IPS-20b (cell line): ENCODE data around the gene ARHGAP42.

Source experiments
- H3K27ac ChIP-seq: one replicate; pipeline ENCODE4 v1.5.1; 2013; ENCODE audit warnings: low read length
- H3K27me3 ChIP-seq: 2 replicates; pipeline ENCODE4 v1.6.1; 2013; ENCODE audit warnings: mild to moderate bottlenecking, low read length, inconsistent platforms; ENCODE audit not compliant: insufficient read depth
- H3K36me3 ChIP-seq: 2 replicates; pipeline ENCODE4 v1.6.1; 2013; ENCODE audit warnings: low read depth, mild to moderate bottlenecking, inconsistent platforms, low read length, moderate library complexity; ENCODE audit not compliant: insufficient read depth
- H3K4me1 ChIP-seq: 2 replicates; pipeline ENCODE4 v1.6.1; 2013; ENCODE audit warnings: mild to moderate bottlenecking, control low read depth, inconsistent platforms, low read length, moderate library complexity; ENCODE audit not compliant: insufficient read depth
- H3K4me3 ChIP-seq: 2 replicates; pipeline ENCODE4 v1.5.1; 2013; ENCODE audit warnings: mild to moderate bottlenecking, low read length, inconsistent platforms
- H3K9ac ChIP-seq: 2 replicates; pipeline ENCODE4 v1.6.1; 2013; ENCODE audit warnings: low read depth, mild to moderate bottlenecking, inconsistent platforms, low read length, moderate library complexity
- H3K9me3 ChIP-seq: 2 replicates; pipeline ENCODE4 v1.6.1; 2013; ENCODE audit warnings: mild to moderate bottlenecking, low read depth, low read length, inconsistent platforms; ENCODE audit not compliant: insufficient read depth

The ARHGAP42 gene

GRCh38 chr11:100932474-100933100 lies 245.5 kb downstream of the ARHGAP42 start:
- Histone ChIP-seq H3K9me3 (no peaks in the 10 kb centered on the region), H3K36me3 (peaks cover 11% of the 10 kb centered on the region; the same call in 1 of the 2 replicates), H3K4me1 (no peaks in the 10 kb centered on the region), H3K27ac (no peak overlapping the region), H3K4me3 (no peak overlapping the region), H3K9ac (no peak overlapping the region), H3K27me3 (no peaks in the 10 kb centered on the region)

- peaks cover 11% of the 10 kb centered on the region; the same call in 1 of the 2 replicates for H3K36me3 ChIP-seq
- no peaks in the 10 kb centered on the region for H3K27me3 ChIP-seq
- H3K9me3 ChIP-seq = no peaks in the 10 kb centered on the region
- H3K4me1 ChIP-seq = no peaks in the 10 kb centered on the region
- H3K9ac ChIP-seq = no peak overlapping the region
- H3K27ac ChIP-seq = no peak overlapping the region
- H3K4me3 ChIP-seq = no peak overlapping the region
These were observed 249.7 kb downstream of the ARHGAP42 start for GRCh38 chr11:100936781-100937180.

GRCh38 chr11:100939571-100939970 lies 252.5 kb downstream of the ARHGAP42 start:
- H3K36me3 ChIP-seq = peaks cover 17% of the 10 kb centered on the region; the same call in 1 of the 2 replicates
- no peaks in the 10 kb centered on the region for H3K9me3 ChIP-seq
- H3K4me1 ChIP-seq = no peaks in the 10 kb centered on the region
- no peaks in the 10 kb centered on the region for H3K27me3 ChIP-seq
- no peak overlapping the region for H3K4me3 ChIP-seq
- H3K9ac ChIP-seq = no peak overlapping the region
- H3K27ac ChIP-seq = no peak overlapping the region

DNA sequence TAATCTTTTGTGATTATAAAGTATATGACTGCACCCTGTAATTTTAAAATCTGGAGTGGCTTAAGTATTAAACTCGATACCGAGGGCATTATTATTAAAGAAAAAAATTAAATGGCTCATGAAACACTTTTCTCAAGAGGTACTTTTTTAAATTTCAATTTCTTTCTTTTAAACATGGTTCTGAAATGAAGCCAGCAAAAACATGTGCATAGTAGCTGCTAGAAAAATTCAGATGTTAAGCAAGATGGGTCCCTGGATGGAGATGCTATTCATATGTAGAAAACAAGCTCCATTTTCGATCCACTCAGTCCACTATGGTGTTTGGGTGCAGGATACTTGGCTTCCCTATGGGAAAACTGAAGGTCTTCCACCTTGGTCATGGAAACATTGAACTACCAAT lies 253.0 kb downstream of the ARHGAP42 start:
- H3K4me1 ChIP-seq = no peaks in the 10 kb centered on the region
- no peak overlapping the region for H3K27ac ChIP-seq
- H3K36me3 ChIP-seq = peaks cover 17% of the 10 kb centered on the region; the same call in 1 of the 2 replicates
- H3K27me3 ChIP-seq = no peaks in the 10 kb centered on the region
- H3K4me3 ChIP-seq = no peak overlapping the region
- H3K9me3 ChIP-seq = no peaks in the 10 kb centered on the region
- H3K9ac ChIP-seq = no peak overlapping the region

GRCh38 chr11:100941033-100941432 lies 253.9 kb downstream of the ARHGAP42 start:
- no peak overlapping the region for H3K9ac ChIP-seq
- H3K27me3 ChIP-seq = no peaks in the 10 kb centered on the region
- peaks cover 17% of the 10 kb centered on the region; the same call in 1 of the 2 replicates for H3K36me3 ChIP-seq
- H3K4me3 ChIP-seq = no peak overlapping the region
- H3K4me1 ChIP-seq = no peaks in the 10 kb centered on the region
- H3K27ac ChIP-seq = no peak overlapping the region
- H3K9me3 ChIP-seq = no peaks in the 10 kb centered on the region

DNA sequence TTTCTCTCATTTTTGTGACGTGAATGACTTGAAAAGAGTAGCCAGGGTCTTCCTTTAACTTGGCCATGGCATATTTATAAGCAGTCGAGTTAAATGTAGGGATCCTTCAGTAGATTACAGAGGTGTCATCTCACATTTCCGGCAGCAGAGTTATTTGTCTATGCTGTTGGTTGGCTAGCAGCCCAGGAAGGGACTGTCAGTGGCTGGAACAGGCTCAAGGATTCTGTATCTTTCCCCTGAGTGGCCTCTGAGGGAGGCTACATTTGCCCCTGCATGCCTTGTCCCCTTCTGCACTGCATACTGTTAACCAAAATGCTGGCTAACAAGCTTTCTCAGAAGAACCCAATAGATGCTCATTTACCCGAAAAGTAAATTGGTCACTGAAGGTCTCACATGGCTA lies 254.9 kb downstream of the ARHGAP42 start:
- no peak overlapping the region for H3K9ac ChIP-seq
- no peak overlapping the region for H3K4me3 ChIP-seq
- no peaks in the 10 kb centered on the region for H3K4me1 ChIP-seq
- no peaks in the 10 kb centered on the region for H3K27me3 ChIP-seq
- peaks cover 11% of the 10 kb centered on the region; the same call in 1 of the 2 replicates for H3K36me3 ChIP-seq
- H3K27ac ChIP-seq = no peak overlapping the region
- H3K9me3 ChIP-seq = no peaks in the 10 kb centered on the region

DNA sequence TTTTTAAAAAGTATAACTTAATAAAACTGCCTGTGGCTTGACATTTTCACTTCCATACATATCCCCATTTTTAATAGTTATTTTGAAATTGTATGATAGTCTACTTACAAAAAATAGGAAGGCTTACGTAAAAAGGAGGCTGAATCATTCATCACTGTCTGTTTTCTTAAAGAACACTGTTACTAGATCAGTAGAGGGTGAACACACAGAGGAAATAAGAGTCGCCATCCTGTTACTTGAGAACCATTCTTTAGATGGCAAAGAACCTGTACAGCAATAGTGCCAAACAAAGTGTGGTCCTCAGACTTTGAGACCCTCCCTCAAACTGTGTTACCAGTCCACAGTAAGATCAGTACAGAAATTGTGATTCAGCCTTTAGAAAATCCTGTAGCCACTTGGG lies 261.8 kb downstream of the ARHGAP42 start:
- Histone ChIP-seq H3K4me3 (no peak overlapping the region), H3K27me3 (no peaks in the 10 kb centered on the region), H3K9me3 (no peaks in the 10 kb centered on the region), H3K36me3 (peaks cover 4% of the 10 kb centered on the region; the same call in 1 of the 2 replicates), H3K9ac (no peak overlapping the region), H3K27ac (no peak overlapping the region), H3K4me1 (peaks cover 6% of the 10 kb centered on the region)

- H3K9ac ChIP-seq = no peak overlapping the region
- H3K4me3 ChIP-seq = no peak overlapping the region
- no peak overlapping the region for H3K27ac ChIP-seq
- no peaks in the 10 kb centered on the region for H3K36me3 ChIP-seq
- no peaks in the 10 kb centered on the region for H3K27me3 ChIP-seq
- peaks cover 6% of the 10 kb centered on the region for H3K4me1 ChIP-seq
- no peaks in the 10 kb centered on the region for H3K9me3 ChIP-seq
These were observed 262.4 kb downstream of the ARHGAP42 start for GRCh38 chr11:100949443-100949842.

GRCh38 chr11:100955318-100955717 lies 268.2 kb downstream of the ARHGAP42 start:
- no peak overlapping the region for H3K4me3 ChIP-seq
- H3K27me3 ChIP-seq = no peaks in the 10 kb centered on the region
- H3K36me3 ChIP-seq = no peaks in the 10 kb centered on the region

DNA sequence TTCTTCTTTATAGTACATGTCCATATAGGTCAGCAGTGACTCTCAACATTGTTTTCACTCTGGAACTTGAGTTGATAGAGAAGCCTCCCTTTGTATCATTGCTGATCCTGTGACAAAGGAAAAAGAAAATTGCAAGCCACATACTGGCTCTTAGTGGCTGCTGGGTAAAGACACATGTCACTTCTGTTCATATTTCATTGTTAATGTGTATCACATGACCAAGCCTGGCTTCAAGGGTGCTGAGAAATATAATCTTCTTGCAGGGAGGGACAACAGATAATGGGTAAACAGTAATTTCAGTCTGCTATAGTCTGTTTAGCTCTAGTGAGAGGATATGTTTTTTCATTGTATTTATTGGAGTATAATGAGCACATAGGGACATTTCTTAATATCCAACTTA lies 269.3 kb downstream of the ARHGAP42 start:
- no peak overlapping the region for H3K9ac ChIP-seq
- no peak overlapping the region for H3K4me3 ChIP-seq
- H3K36me3 ChIP-seq = peaks cover 2% of the 10 kb centered on the region; the same call in 1 of the 2 replicates
- H3K9me3 ChIP-seq = no peaks in the 10 kb centered on the region
- H3K4me1 ChIP-seq = peaks cover 24% of the 10 kb centered on the region
- no peak overlapping the region for H3K27ac ChIP-seq
- H3K27me3 ChIP-seq = no peaks in the 10 kb centered on the region

More at GRCh38 chr11:100955318-100955717, 268.2 kb downstream of the ARHGAP42 start:
- Histone ChIP-seq H3K27ac (no peak overlapping the region), H3K9me3 (no peaks in the 10 kb centered on the region), H3K4me1 (peaks cover 26% of the 10 kb centered on the region), H3K9ac (no peak overlapping the region)

GRCh38 chr11:100957499-100957898 lies 270.4 kb downstream of the ARHGAP42 start:
- Histone ChIP-seq H3K4me1 (peaks cover 21% of the 10 kb centered on the region), H3K27me3 (no peaks in the 10 kb centered on the region), H3K9me3 (no peaks in the 10 kb centered on the region), H3K9ac (no peak overlapping the region), H3K36me3 (peaks cover 7% of the 10 kb centered on the region; the same call in 1 of the 2 replicates), H3K4me3 (no peak overlapping the region), H3K27ac (no peak overlapping the region)

DNA sequence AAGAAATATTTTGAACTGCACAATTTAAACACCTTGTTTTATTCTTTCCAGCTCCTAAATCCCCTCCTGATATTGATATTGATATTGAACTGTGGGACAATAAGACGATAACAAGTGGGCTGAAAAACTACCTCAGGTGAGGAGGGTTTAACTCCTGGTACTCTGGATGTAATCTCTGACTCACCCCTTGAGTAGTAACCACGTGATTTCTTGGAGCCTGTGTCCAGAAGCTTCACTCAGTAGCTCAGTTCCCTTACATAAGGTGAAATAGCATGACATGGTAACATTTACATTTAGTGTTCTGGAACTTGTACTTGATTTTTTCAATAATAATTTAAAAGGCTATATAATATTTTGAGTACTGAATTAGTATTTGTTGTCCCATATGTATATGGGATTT lies 274.5 kb downstream of the ARHGAP42 start:
- Histone ChIP-seq H3K36me3 (peaks cover 25% of the 10 kb centered on the region), H3K9me3 (no peaks in the 10 kb centered on the region), H3K9ac (no peak overlapping the region), H3K4me3 (no peak overlapping the region), H3K27me3 (no peaks in the 10 kb centered on the region), H3K27ac (no peak overlapping the region), H3K4me1 (peaks cover 9% of the 10 kb centered on the region; the same call in 1 of the 2 replicates)
